Measurements from ENCODE around the gene CDK4.

CDK4 gene

DNA sequence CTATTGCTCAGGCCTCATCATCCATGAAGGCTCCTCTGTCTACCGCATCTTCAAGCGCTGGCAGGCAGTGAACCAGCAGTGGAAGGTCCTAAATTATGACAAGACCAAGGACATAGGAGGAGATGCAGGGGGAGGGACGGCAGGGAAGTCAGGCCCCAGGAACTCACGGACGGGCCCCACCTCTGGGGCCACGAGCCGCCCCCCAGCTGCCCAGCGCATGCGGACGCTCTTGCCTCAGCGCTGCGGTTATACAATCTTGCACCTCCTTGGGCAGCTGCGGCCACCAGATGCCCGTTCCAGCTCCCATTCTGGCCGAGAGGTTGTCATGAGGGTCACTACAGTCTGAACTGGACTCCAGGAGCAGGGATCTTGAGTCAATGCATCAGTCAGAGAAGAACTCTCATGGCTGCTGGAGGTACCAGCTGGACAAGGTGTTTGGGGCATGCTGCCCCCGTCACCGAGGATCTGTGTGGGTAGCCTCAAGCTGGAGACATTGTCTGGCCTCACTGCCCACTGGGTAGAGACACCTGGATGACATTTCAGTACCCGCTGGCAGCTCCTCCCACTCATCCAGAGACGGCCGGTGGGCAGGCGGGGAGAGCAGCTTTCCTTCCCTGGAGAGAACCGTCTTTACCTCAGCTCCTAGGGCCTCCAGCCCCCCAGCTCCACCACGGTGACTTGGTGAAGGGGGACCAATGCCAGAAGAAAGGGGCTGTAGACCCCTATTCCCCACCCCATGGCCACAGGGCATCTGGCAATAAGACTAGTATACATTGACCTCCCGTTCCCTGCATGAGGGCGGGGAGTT, 6.6 kb upstream of the CDK4 start:
- no peak overlapping the region for H3K4me3 ChIP-seq (ENCODE audit: severe bottlenecking)
- peaks cover 32% of the 10 kb centered on the region for H3K36me3 ChIP-seq (ENCODE audit: low read depth)
- H3K27me3 ChIP-seq (ENCODE audit: insufficient read depth, poor library complexity, severe bottlenecking), result no peaks in the 10 kb centered on the region
- no peaks in the 10 kb centered on the region for H3K9me3 ChIP-seq (ENCODE audit: severe bottlenecking)
- H3K4me1 ChIP-seq (ENCODE audit: insufficient read depth, poor library complexity, severe bottlenecking), result peaks cover 5% of the 10 kb centered on the region
- no peak overlapping the region for H3K27ac ChIP-seq (ENCODE audit: poor library complexity, severe bottlenecking)
- ATAC-seq (ENCODE audit: low read depth) (no peak), DNase-seq (ENCODE audit: low spot score) (no peak)
- TF ChIP-seq, protein P1, sequence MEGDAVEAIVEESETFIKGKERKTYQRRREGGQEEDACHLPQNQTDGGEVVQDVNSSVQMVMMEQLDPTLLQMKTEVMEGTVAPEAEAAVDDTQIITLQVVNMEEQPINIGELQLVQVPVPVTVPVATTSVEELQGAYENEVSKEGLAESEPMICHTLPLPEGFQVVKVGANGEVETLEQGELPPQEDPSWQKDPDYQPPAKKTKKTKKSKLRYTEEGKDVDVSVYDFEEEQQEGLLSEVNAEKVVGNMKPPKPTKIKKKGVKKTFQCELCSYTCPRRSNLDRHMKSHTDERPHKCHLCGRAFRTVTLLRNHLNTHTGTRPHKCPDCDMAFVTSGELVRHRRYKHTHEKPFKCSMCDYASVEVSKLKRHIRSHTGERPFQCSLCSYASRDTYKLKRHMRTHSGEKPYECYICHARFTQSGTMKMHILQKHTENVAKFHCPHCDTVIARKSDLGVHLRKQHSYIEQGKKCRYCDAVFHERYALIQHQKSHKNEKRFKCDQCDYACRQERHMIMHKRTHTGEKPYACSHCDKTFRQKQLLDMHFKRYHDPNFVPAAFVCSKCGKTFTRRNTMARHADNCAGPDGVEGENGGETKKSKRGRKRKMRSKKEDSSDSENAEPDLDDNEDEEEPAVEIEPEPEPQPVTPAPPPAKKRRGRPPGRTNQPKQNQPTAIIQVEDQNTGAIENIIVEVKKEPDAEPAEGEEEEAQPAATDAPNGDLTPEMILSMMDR (IDR thresholded peaks at IDR 0.05; ENCODE audit: poor library complexity, severe bottlenecking), result no peak

DNA sequence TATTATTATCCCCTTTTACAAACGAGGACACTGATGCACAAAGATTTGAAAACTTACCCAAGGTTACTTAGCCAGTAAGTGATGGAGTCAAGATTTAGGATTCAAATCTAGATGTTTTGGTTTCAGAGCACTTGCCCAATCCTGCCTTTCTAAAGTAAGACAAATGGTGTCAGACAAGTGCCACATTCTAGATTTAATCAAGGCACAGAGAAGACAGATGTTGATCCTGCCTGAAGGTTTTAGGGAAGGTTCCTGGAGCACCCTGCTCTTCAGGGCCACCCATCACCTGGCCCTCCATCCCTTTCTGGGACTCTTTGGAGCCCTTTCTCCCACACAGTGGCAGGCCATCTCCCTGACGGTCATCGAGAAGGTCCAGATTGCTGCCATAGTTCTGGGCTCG, 5.7 kb upstream of the CDK4 start:
- H3K27ac ChIP-seq (ENCODE audit: poor library complexity, severe bottlenecking), result no peak overlapping the region
- H3K27me3 ChIP-seq (ENCODE audit: insufficient read depth, poor library complexity, severe bottlenecking), result no peaks in the 10 kb centered on the region
- no peak overlapping the region for H3K4me3 ChIP-seq (ENCODE audit: severe bottlenecking)
- TF ChIP-seq, protein P1 (IDR thresholded peaks at IDR 0.05; ENCODE audit: poor library complexity, severe bottlenecking), result no peak
- no peak for DNase-seq (ENCODE audit: low spot score)
- no peak for ATAC-seq (ENCODE audit: low read depth)
- H3K36me3 ChIP-seq (ENCODE audit: low read depth), result peaks cover 22% of the 10 kb centered on the region
- H3K4me1 ChIP-seq (ENCODE audit: insufficient read depth, poor library complexity, severe bottlenecking), result peaks cover 6% of the 10 kb centered on the region
- H3K9me3 ChIP-seq (ENCODE audit: severe bottlenecking), result no peaks in the 10 kb centered on the region

DNA sequence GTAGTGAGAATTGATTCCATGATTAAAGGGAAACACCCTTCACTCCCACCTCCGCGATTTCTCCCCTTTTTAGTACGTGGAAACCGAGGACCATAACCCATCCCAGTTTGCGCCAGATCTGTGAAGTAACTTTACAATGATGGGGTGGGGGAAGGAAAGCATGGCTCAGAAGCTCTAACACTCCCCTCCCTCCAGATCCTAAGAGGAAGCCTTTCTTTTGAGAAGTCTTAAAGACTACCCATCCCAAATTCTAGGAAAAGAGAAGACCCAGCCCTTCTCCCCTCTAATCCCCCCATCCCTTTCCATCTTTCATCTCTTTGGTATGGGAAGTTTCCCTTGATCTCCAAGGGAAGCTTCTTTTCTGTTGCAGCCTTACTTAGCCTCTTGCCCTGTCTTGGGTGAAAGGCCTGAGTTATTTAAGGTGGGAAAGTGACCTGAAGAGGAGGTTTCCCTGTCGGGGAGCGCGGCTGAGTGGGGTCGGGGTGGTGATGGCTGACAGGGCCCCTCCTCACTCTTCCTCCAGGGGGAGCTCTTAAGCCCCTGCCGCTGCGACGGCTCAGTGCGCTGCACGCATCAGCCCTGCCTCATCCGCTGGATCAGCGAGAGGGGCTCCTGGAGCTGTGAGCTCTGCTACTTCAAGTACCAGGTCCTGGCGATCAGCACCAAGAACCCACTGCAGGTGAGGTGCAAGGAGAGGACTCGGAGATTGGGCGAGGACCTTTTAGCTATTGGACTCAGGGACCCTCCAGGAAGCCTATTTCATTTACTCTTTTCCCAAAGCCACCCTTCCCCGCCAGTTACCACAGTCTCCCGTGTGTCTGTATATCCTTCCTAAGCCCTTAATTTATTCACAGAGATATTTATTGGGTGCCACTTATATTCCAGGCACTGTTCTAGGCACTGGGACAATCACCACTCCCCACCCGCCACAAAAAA, 4.6 kb upstream of the CDK4 start:
- H3K27ac ChIP-seq (ENCODE audit: poor library complexity, severe bottlenecking), result peak overlapping the region; percentile 65
- no peak for DNase-seq (ENCODE audit: low spot score)

DNA sequence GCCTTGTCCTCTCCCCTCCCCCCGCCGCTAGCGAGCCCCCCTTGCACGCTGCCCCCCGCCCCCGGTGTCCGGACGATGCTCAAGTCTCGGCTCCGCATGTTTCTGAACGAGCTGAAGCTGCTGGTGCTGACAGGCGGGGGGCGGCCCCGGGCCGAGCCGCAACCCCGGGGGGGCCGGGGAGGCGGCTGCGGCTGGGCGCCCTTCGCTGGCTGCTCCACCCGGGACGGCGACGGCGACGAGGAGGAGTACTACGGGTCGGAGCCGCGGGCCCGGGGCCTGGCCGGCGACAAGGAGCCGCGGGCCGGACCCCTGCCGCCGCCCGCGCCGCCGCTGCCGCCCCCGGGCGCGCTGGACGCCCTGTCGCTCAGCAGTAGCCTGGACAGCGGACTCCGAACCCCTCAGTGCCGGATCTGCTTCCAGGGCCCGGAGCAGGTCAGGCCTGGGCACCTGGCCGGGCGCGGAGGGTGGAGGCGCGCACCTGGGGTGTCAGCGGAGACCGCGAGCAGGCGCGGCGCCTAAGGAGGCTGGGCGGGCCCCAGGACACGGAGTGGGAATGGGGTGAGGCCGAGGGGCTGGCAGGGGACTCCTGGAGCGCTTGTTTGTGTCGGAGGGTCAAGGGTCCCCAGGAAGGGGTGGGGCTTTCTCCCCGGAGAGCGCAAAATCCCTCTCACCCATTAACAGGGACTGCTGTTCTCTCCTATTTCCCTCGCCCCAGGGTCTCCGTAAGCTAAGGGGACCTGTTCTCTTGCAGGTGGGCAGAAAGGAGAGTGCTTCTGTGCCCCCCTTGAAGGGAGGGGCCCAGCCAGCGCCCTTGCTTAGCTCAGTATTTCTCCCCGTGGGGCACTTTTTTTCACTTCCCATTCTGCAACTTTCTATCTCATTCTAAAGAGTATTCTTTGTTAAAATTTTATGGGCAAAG, 3.6 kb upstream of the CDK4 start:
- DNase-seq (ENCODE audit: low spot score) (no peak), ATAC-seq (ENCODE audit: low read depth) (peak; percentile 10; the same call in 2 of the 3 replicates)
- Histone ChIP-seq H3K9me3 (ENCODE audit: severe bottlenecking) (no peaks in the 10 kb centered on the region), H3K4me3 (ENCODE audit: severe bottlenecking) (peak overlapping the region; percentile 78), H3K36me3 (ENCODE audit: low read depth) (peaks cover 18% of the 10 kb centered on the region), H3K4me1 (ENCODE audit: insufficient read depth, poor library complexity, severe bottlenecking) (peaks cover 8% of the 10 kb centered on the region), H3K27ac (ENCODE audit: poor library complexity, severe bottlenecking) (peak overlapping the region; percentile 65), H3K27me3 (ENCODE audit: insufficient read depth, poor library complexity, severe bottlenecking) (no peaks in the 10 kb centered on the region)
- TF ChIP-seq, protein P1 (IDR thresholded peaks at IDR 0.05; ENCODE audit: poor library complexity, severe bottlenecking), result no peak

More for the DNA sequence above, 4.6 kb upstream of the CDK4 start:
- Histone ChIP-seq H3K4me1 (ENCODE audit: insufficient read depth, poor library complexity, severe bottlenecking) (peaks cover 8% of the 10 kb centered on the region), H3K4me3 (ENCODE audit: severe bottlenecking) (peak overlapping the region; percentile 78), H3K9me3 (ENCODE audit: severe bottlenecking) (no peaks in the 10 kb centered on the region), H3K36me3 (ENCODE audit: low read depth) (peaks cover 11% of the 10 kb centered on the region), H3K27me3 (ENCODE audit: insufficient read depth, poor library complexity, severe bottlenecking) (no peaks in the 10 kb centered on the region)
- ATAC-seq (ENCODE audit: low read depth), result 0 out of 3 replicates have a peak, but pooled peaks have one; percentile 26
- TF ChIP-seq, protein P1 (IDR thresholded peaks at IDR 0.05; ENCODE audit: poor library complexity, severe bottlenecking), result peak; percentile 93
